ENCODE data around the gene AXIN2. TPM values are rescaled to one million over a fixed set of nuclear protein-coding genes. Genes with fewer than 3 reads are reported as not detected.

The AXIN2 gene
- total RNA-seq, 1 experiment from 2014 or later: 2.4 TPM

DNA sequence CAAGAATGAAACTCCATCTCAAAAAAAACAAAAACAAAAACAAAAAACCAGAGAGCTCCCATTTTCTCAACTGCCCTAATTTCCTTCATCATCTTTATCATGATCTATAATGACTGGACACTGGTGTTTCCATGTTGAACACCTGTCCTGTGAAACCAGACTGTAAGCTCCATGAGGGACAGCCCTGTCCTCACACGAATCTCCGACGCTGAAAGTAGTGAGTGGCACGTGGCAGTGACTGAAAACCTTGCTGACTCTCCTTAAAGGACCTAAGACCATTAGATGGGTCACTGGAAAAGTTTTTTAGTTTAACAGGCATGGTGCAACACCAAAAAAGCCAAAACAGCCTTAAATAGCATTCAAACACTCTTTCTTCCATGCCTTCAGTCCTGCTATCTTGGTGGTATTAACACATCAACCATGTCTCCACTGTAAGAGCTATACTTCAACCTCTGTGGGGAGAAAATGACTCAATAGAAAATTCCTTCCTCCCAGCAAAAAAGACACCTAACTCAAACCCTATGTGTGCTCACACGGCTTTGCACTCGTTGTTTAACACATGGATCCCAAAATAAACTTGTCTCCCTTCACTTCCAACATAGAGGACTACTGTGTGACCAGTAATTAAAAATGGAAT, 8.3 kb downstream of the AXIN2 start:
- no peak overlapping the region for H3K27ac ChIP-seq (ENCODE audit: low read length)
- no peaks in the 10 kb centered on the region for H3K36me3 ChIP-seq (ENCODE audit: control insufficient read depth, insufficient read depth, low read length)
- in situ Hi-C loops (cut with HindIII; ENCODE audit: low pct_unique_long_range_greater_than_20kb, low sequenced_read_pairs): no loop called here
- intact Hi-C loops (cut with micrococcal nuclease; ENCODE audit: unreplicated experiment): no loop called here
- H3K9me3 ChIP-seq (ENCODE audit: control insufficient read depth, insufficient read depth, low read depth, low read length): no peaks in the 10 kb centered on the region
- BruUV-seq (replicated peaks): no TSS peak
- ATAC-seq: no peak
- TF ChIP-seq SIN3A (IDR thresholded peaks at IDR 0.05; ENCODE audit: borderline replicate concordance, insufficient read depth, low read depth, low read length) (no peak), POLR2AphosphoS5 (IDR thresholded peaks at IDR 0.05; ENCODE audit: low read depth, low read length) (no peak), TCF7L2 (IDR thresholded peaks at IDR 0.05; ENCODE audit: low read depth, low read length) (no peak)
- TF ChIP-seq, protein P1, sequence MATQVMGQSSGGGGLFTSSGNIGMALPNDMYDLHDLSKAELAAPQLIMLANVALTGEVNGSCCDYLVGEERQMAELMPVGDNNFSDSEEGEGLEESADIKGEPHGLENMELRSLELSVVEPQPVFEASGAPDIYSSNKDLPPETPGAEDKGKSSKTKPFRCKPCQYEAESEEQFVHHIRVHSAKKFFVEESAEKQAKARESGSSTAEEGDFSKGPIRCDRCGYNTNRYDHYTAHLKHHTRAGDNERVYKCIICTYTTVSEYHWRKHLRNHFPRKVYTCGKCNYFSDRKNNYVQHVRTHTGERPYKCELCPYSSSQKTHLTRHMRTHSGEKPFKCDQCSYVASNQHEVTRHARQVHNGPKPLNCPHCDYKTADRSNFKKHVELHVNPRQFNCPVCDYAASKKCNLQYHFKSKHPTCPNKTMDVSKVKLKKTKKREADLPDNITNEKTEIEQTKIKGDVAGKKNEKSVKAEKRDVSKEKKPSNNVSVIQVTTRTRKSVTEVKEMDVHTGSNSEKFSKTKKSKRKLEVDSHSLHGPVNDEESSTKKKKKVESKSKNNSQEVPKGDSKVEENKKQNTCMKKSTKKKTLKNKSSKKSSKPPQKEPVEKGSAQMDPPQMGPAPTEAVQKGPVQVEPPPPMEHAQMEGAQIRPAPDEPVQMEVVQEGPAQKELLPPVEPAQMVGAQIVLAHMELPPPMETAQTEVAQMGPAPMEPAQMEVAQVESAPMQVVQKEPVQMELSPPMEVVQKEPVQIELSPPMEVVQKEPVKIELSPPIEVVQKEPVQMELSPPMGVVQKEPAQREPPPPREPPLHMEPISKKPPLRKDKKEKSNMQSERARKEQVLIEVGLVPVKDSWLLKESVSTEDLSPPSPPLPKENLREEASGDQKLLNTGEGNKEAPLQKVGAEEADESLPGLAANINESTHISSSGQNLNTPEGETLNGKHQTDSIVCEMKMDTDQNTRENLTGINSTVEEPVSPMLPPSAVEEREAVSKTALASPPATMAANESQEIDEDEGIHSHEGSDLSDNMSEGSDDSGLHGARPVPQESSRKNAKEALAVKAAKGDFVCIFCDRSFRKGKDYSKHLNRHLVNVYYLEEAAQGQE (IDR thresholded peaks at IDR 0.05; ENCODE audit: insufficient read depth in 1 of 2, low read depth in 2 of 2, low read length in 1 of 2): no peak
- TF ChIP-seq, protein P2, sequence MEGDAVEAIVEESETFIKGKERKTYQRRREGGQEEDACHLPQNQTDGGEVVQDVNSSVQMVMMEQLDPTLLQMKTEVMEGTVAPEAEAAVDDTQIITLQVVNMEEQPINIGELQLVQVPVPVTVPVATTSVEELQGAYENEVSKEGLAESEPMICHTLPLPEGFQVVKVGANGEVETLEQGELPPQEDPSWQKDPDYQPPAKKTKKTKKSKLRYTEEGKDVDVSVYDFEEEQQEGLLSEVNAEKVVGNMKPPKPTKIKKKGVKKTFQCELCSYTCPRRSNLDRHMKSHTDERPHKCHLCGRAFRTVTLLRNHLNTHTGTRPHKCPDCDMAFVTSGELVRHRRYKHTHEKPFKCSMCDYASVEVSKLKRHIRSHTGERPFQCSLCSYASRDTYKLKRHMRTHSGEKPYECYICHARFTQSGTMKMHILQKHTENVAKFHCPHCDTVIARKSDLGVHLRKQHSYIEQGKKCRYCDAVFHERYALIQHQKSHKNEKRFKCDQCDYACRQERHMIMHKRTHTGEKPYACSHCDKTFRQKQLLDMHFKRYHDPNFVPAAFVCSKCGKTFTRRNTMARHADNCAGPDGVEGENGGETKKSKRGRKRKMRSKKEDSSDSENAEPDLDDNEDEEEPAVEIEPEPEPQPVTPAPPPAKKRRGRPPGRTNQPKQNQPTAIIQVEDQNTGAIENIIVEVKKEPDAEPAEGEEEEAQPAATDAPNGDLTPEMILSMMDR (IDR thresholded peaks at IDR 0.05): no peak
- no peaks in the 10 kb centered on the region for H3K4me1 ChIP-seq (ENCODE audit: control insufficient read depth, insufficient read depth, low read length)
- no peaks in the 10 kb centered on the region for H3K27me3 ChIP-seq (ENCODE audit: control insufficient read depth, insufficient read depth, low read length)
- ChIA-PET CTCF (no interaction called here), POLR2A (no interaction called here)
- DNase-seq (ENCODE audit: low read depth, low spot score): no peak
- no peak overlapping the region for H3K4me3 ChIP-seq (ENCODE audit: low read depth in 2 of 2, low read length in 2 of 2)

DNA sequence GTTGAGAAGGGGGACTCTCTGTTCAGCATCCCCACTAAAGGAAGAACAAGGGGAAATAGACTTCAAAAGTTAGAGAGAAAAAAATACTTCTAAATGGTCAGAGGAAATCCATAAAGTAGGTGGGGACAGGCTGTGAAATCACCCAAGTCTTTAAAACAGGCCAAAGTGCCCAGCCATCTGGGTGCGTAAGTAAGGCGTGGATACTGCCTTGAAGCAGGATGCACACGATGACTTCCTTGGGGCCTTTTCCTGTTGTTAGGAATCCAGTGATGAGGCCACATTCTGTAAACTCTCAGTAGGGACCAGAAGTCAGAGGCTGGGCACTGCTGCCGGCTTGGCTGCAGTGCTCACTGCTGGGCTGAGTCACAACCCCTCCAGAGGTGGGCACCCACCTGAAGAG, 9.2 kb downstream of the AXIN2 start:
- intact Hi-C loops (cut with micrococcal nuclease; ENCODE audit: unreplicated experiment) (no loop called here), in situ Hi-C loops (cut with HindIII; ENCODE audit: low pct_unique_long_range_greater_than_20kb, low sequenced_read_pairs) (no loop called here)
- H3K27me3 ChIP-seq (ENCODE audit: control insufficient read depth, insufficient read depth, low read length): no peaks in the 10 kb centered on the region
- BruUV-seq (replicated peaks): no TSS peak
- ChIA-PET POLR2A (no interaction called here), CTCF (no interaction called here)
- no peaks in the 10 kb centered on the region for H3K9me3 ChIP-seq (ENCODE audit: control insufficient read depth, insufficient read depth, low read depth, low read length)
- ATAC-seq (no peak), DNase-seq (ENCODE audit: low read depth, low spot score) (no peak)
- no peaks in the 10 kb centered on the region for H3K4me1 ChIP-seq (ENCODE audit: control insufficient read depth, insufficient read depth, low read length)
- H3K27ac ChIP-seq (ENCODE audit: low read length): no peak overlapping the region
- H3K36me3 ChIP-seq (ENCODE audit: control insufficient read depth, insufficient read depth, low read length): no peaks in the 10 kb centered on the region
- no peak overlapping the region for H3K4me3 ChIP-seq (ENCODE audit: low read depth in 2 of 2, low read length in 2 of 2)
- TF ChIP-seq, protein P1 (IDR thresholded peaks at IDR 0.05; ENCODE audit: insufficient read depth in 1 of 2, low read depth in 2 of 2, low read length in 1 of 2): no peak
- TF ChIP-seq TCF7L2 (IDR thresholded peaks at IDR 0.05; ENCODE audit: low read depth, low read length) (no peak), POLR2AphosphoS5 (IDR thresholded peaks at IDR 0.05; ENCODE audit: low read depth, low read length) (no peak), SIN3A (IDR thresholded peaks at IDR 0.05; ENCODE audit: borderline replicate concordance, insufficient read depth, low read depth, low read length) (no peak)
- TF ChIP-seq, protein P2 (IDR thresholded peaks at IDR 0.05): no peak
